ENCODE data around the gene TLNRD1.

Gene TLNRD1

GRCh38 chr15:80990955-80991354 lies 9.8 kb upstream of the TLNRD1 start:
- TF ChIP-seq CTCF (IDR thresholded peaks at IDR 0.05; ENCODE audit: borderline replicate concordance, control extremely low read depth, extremely low read depth, insufficient read depth, missing control alignments): no peak
- DNase-seq (ENCODE audit: low spot score): no peak
- in situ Hi-C loops (cut with MboI; ENCODE audit: low sequenced_read_pairs, unreplicated experiment): loop anchor here (25.0 kb wide), 1 partner anchor 271 kb away; no protein-coding TSS in a partner anchor

- no peak for DNase-seq (ENCODE audit: low spot score)
- in situ Hi-C loops (cut with MboI; ENCODE audit: low sequenced_read_pairs, unreplicated experiment): loop anchor here (25.0 kb wide), 1 partner anchor 271 kb away; no protein-coding TSS in a partner anchor
- TF ChIP-seq CTCF (IDR thresholded peaks at IDR 0.05; ENCODE audit: borderline replicate concordance, control extremely low read depth, extremely low read depth, insufficient read depth, missing control alignments): no peak
Measured at GRCh38 chr15:80991421-80991820, 9.3 kb upstream of the TLNRD1 start.

- TF ChIP-seq CTCF (IDR thresholded peaks at IDR 0.05; ENCODE audit: borderline replicate concordance, control extremely low read depth, extremely low read depth, insufficient read depth, missing control alignments): no peak
- no peak for DNase-seq (ENCODE audit: low spot score)
- in situ Hi-C loops (cut with MboI; ENCODE audit: low sequenced_read_pairs, unreplicated experiment): loop anchor here (25.0 kb wide), 1 partner anchor 270 kb away; no protein-coding TSS in a partner anchor
Measured at GRCh38 chr15:80992006-80992405, 8.7 kb upstream of the TLNRD1 start.

GRCh38 chr15:80992441-80992840 lies 8.3 kb upstream of the TLNRD1 start:
- in situ Hi-C loops (cut with MboI; ENCODE audit: low sequenced_read_pairs, unreplicated experiment): loop anchor here (25.0 kb wide), 1 partner anchor 270 kb away; no protein-coding TSS in a partner anchor
- no peak for DNase-seq (ENCODE audit: low spot score)
- no peak for TF ChIP-seq CTCF (IDR thresholded peaks at IDR 0.05; ENCODE audit: borderline replicate concordance, control extremely low read depth, extremely low read depth, insufficient read depth, missing control alignments)

GRCh38 chr15:80996247-80996646 lies 4.5 kb upstream of the TLNRD1 start:
- TF ChIP-seq CTCF (IDR thresholded peaks at IDR 0.05; ENCODE audit: borderline replicate concordance, control extremely low read depth, extremely low read depth, insufficient read depth, missing control alignments): peak; percentile 43
- DNase-seq (ENCODE audit: low spot score): no peak
- in situ Hi-C loops (cut with MboI; ENCODE audit: low sequenced_read_pairs, unreplicated experiment): loop anchor here (25.0 kb wide), 1 partner anchor 266 kb away; no protein-coding TSS in a partner anchor

- DNase-seq (ENCODE audit: low spot score): no peak
- TF ChIP-seq CTCF (IDR thresholded peaks at IDR 0.05; ENCODE audit: borderline replicate concordance, control extremely low read depth, extremely low read depth, insufficient read depth, missing control alignments): no peak
- in situ Hi-C loops (cut with MboI; ENCODE audit: low sequenced_read_pairs, unreplicated experiment): loop anchor here (25.0 kb wide), 1 partner anchor 265 kb away; no protein-coding TSS in a partner anchor
Measured at GRCh38 chr15:80997692-80998091, 3.0 kb upstream of the TLNRD1 start.

Measured in GM13976 (cell line).